OCI-M1 (cell line): Measurements from ENCODE around the gene RBBP8NL.

ENCODE experiments used
- DNase-seq: peaks from one replicate; lab custom pipeline; 2025; lab: John Stamatoyannopoulos, UW

The RBBP8NL gene

GRCh38 chr20:62392621-62393334 lies 34.6 kb downstream of the RBBP8NL start:
- no peak for DNase-seq

- no peak for DNase-seq
These were observed 35.3 kb downstream of the RBBP8NL start for GRCh38 chr20:62392077-62392418.

GRCh38 chr20:62391165-62392076 lies 35.9 kb downstream of the RBBP8NL start:
- no peak for DNase-seq

GRCh38 chr20:62390317-62391164 lies 36.8 kb downstream of the RBBP8NL start:
- no peak for DNase-seq

GRCh38 chr20:62389601-62390087 lies 37.7 kb downstream of the RBBP8NL start:
- no peak for DNase-seq

- no peak for DNase-seq
These were observed 38.3 kb downstream of the RBBP8NL start for GRCh38 chr20:62388839-62389600.

- DNase-seq = no peak
These were observed 39.3 kb downstream of the RBBP8NL start for GRCh38 chr20:62387933-62388635.

GRCh38 chr20:62387219-62387913 lies 40.0 kb downstream of the RBBP8NL start:
- no peak for DNase-seq

GRCh38 chr20:62386383-62387218 lies 40.7 kb downstream of the RBBP8NL start, which contains the start of gene RPS21:
RPS21 (plus strand) TSS chr20:62387103; CDS start chr20:62387339, 236 bp downstream.
- peak; percentile 95 for DNase-seq

GRCh38 chr20:62382306-62383198 lies 44.8 kb downstream of the RBBP8NL start:
- peak; percentile 84 for DNase-seq

- DNase-seq = no peak
These were observed 45.5 kb downstream of the RBBP8NL start for GRCh38 chr20:62381842-62382241.

- DNase-seq = no peak
These were observed 46.0 kb downstream of the RBBP8NL start for GRCh38 chr20:62381202-62381797.

- DNase-seq = no peak
These were observed 49.1 kb downstream of the RBBP8NL start for GRCh38 chr20:62378215-62378614.

- no peak for DNase-seq
These were observed 49.6 kb downstream of the RBBP8NL start for GRCh38 chr20:62377615-62378178.

- no peak for DNase-seq
These were observed 50.3 kb downstream of the RBBP8NL start for GRCh38 chr20:62377064-62377461.

GRCh38 chr20:62376112-62377063 lies 51.0 kb downstream of the RBBP8NL start:
- DNase-seq = no peak
